GM19395 (cell line): Measurements from ENCODE around the gene ETS2.
A peak's percentile ranks its signal among the peaks of the same experiment; 100 is the strongest.

Experiments used
- ATAC-seq: cut with Tn5 transposase; IDR thresholded peaks from one replicate; pipeline ENCODE4 v1.9.1; 2021; ENCODE audit warnings: mild to moderate bottlenecking, moderate library complexity; ENCODE audit not compliant: unreplicated experiment

ETS2 gene

DNA sequence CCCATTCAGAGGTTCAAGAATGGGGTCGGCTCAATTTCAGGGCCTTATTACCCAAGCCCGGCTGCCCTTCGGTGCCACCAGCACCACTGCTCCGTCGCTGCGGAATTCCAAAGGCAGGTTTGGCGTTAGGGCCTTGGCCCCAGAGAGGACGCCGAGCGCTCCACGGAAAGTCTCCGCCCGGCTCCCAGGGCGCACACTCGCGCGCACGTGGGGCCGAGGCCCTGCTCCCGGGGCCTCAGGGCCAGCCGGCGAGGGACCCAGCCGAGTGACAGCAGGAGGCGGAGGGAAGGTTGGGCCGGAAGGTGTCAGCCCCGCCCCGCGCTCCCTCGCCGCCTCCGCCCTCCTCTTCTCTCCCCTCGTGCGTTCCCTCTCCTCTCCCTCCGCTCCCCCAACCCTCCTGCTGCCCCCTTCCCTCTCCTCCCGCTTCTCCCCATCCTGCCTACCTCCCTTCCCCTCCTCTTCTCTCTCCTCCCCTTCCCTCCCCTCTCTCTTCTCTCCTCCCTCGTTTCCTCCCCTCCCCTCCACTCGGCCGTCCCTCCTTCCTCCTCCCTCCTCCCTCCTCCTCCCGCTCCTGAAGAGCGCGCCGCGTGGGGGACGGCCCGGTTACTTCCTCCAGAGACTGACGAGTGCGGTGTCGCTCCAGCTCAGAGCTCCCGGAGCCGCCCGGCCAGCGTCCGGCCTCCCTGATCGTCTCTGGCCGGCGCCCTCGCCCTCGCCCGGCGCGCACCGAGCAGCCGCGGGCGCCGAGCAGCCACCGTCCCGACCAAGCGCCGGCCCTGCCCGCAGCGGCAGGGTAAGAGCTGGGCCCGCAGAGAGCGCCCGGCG lies at the start of gene ETS2:
Gene ETS2, plus strand, starts transcription at position 602 of the 825 bp plus-strand sequence. CDS start 4,106 bp downstream, outside the sequence.
- ATAC-seq = peak; percentile 61

DNA sequence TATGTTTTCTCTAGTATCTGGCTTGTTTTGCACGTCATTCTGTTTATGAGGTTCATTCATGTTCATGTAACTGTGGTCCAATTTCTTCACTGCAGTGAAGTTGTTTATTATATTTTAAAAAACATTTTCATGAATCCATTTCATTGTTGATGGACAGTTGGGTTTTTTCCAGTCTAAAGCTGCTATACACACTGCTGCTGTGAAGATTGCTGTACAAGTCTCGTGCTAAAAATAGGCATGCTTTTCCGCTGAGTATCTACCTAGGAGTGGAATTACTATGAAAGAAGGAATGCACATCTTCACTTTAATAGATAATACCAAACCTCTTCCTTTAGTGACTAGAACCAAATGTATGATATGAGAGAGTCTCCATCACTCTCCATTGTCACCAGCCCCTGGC lies 49.0 kb upstream of the ETS2 start:
- no peak for ATAC-seq

DNA sequence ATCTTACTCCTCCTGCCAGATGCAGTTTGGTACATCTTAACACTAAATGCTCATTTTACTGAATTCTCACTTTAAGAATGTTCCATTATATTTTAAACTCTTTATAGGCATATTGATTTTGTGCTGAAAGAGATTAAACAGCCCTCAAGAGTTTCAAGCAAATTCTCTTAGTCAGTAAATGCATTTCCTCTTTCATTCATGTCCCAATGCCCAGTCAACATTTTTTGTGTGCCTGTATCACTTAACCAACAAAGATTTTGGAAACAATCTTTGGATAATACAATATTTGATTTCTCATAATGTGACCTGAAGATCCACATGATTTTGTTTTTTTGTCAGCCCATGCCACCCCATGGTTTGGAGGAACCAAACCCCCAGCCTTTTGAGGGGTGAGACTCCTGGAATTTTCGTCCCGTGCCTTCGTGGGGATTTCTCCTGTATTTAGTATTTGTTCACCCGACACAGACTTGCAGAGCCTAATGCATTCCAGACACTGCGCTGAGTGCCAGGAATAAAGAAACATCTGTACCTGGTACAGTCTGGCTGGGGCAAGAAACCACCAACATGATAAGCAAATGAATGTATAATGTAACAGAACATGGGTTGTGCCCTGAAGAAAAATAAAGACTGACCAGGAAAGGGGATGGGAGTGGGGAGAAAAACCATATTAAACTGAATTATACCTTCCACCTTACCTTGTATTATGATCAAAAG lies 47.1 kb upstream of the ETS2 start:
- ATAC-seq = no peak

DNA sequence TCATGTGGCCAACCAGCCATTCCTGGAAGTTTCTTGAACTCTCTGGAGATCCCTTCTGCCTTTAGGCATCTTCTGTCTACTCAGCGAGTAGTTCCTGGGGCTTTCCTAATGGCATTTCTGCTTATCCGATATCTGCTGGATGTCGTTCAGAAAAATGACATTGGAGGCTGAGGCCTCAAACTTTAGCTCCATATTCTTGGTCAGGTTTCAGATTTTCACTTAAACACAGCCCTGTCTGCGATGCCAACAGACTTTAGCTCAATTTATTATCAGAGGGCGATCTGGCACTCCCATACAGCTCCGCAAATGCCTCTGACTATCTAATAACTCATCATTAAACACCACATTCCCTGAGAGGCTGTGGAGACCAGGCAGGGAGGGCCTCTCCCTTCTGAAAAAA lies 46.3 kb upstream of the ETS2 start:
- ATAC-seq = no peak

DNA sequence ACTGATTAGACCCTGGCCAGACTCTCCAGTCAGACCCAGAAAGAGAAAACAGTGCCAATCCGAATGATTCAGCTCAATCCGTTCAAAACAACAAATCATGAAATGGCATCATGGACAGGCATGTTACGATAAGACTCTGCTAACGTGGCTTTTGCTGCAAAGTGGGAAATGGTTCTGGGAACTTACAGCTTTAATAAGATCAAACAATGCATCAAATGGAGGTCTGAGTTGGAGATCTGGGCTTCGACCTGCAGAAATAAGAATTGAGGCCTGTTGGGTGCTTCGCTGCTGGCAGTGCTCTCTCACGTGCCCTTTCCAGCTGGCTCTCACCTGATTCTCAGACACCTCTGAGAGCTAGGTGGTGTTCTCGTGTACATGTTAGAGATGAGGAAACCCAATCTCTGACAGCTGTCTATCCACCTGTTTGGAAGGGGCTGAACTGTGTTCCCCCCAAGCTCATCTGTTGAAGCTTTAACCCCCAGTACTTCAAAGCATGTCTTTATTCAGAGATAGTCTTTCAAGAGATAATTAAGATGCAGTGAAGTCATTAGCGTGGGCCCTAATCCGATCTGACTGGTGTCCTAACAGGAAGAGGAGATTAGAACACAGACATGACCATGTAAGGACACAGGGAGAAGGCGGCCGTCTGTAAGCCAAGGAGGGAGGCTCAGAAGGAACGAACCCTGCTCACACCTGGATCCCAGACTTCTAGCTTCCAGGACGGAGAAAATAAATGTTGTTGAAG lies 45.5 kb upstream of the ETS2 start:
- no peak for ATAC-seq

DNA sequence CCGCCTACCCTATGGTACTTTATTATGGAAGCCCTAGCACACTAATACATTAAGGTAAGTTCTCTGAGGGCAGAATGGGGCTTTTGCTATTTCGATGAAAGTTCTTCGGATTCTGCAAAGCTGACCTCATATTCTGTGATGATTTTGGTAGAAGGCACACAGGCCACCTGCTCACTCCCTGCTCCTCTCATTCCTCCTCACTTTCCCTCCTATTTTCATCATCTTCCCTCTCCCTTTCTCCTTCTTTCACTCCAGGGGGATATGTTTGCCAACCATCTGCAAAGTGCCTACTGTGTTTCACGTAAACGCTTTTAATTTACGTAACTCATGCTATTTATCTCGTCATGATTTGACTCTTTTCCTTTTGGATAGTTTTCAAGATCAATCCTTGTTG lies 45.0 kb upstream of the ETS2 start:
- no peak for ATAC-seq

DNA sequence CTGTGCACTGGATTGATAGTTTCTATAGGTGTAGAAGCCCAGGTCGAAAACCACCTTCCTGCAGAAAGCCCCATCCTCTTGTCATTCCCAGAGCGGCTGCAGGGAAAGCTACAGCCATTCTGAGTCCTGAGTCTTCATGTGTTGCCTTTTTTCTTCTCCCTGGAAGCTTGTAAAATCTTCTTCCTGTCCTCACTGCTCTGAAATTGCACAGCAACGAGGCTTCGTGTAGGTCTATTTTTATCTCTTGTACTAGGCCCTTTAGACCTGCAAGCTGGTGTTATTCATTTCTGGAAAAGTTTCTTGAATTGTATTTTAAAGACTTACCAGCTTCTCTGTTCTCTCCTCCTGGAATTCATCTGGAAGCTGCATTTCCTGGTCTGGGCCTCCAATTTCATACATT lies 44.2 kb upstream of the ETS2 start:
- ATAC-seq = no peak

DNA sequence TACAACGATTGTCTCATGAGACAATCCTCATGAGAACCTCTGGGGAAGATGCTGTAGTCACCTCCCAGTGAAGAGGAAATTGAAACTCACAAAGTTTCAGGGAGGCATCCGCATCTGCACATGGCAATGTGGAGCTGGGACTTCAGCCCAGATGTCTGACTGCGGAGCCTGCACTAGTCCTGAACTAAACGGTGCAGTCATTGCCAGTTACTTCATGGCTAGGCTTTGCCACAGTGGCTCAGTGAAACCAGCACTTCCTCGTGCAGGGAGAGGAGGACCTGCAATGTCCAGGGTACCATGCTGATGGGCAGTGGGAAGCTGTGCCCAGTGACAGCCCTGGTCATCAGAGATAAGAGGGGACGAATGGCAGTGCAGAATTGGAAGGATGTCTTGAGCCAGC lies 40.7 kb upstream of the ETS2 start:
- no peak for ATAC-seq

DNA sequence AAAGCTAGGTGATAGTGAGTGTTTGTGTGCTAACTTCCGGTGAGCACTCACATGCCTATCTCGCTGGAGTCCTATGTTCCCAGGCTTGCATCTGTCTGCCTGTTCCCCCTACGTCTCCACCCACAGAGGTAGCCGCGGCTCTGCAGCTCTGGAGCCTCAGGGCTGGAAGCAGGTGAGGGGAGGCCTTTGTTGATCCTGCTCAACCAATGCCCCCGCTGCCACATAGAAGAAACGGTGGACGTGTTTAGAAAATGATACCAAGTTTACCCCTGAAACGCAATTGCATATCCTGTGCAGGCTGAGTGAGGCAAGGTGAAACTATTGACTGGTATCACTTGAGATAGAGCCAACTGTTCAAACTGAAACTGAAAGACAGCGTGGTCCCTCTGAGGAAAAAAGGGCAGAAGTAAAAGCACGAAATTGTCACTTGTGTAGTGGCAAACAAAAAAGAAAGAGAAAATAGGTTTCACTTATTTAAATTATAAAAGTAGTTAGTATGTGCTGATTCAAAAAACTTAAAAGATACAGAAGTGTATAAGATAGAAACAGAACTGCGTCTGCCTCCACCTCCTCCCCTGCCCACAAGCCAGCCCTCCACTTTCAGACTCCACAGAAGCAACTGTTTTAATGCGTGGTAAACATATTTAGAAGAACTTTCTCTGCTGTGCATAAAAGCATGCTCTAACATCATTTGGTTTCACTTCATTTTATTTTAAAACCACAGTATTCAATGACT lies 38.6 kb upstream of the ETS2 start:
- ATAC-seq = peak; percentile 97

DNA sequence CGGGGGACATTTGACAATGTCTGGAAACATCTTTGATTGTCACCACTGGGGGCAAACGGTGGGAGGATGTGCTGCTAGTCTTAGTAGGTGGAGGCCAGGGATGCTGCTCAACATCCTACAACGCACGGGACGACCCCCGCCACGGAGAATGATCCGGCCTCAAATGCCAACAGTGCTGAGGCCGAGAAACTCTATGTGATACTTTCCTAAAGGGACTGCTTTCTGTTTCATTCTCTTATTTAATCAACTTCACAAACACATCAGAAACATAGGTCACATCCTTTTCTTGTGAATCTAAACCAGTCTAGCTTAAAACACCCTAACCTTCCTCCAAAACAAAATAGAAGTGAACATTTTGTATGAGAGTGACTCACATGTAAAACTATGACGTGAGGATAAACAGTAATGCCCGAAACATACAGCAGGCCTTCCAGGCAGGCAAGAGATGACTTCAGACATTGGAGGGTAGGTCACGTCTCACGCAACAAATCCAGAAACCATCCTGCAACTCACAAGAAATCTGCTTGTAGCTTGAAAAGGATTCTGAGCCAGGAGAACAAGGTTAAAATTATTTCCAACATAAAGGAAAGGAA lies 37.2 kb upstream of the ETS2 start:
- no peak for ATAC-seq

DNA sequence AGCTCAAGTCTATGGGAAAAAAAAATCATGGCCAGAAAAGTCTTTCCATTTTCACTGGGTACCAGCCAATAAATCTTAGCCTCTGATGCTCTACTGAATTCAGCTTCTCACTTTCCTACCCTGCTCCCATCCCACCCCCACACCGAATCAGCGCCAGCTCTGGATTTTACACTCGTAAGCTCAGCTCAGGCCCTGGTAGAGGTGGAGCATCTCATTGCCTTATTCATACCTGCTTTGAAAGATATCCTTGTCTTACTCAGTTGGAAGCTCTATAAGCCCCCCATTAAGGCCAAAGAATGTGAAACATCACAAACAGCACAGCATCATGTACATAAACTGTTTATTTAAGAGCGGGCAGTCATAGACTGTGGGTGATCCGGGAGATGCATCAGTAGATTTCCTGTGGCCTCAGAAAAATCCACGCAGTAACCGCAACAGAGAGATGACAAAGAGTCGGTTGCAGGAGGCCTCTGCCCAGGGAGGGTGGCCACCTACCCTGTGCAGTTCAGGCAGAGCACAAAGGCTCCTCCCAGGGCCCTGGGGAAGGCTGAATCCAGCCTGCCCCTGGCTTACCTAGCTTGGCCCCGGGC lies 36.4 kb upstream of the ETS2 start:
- no peak for ATAC-seq

DNA sequence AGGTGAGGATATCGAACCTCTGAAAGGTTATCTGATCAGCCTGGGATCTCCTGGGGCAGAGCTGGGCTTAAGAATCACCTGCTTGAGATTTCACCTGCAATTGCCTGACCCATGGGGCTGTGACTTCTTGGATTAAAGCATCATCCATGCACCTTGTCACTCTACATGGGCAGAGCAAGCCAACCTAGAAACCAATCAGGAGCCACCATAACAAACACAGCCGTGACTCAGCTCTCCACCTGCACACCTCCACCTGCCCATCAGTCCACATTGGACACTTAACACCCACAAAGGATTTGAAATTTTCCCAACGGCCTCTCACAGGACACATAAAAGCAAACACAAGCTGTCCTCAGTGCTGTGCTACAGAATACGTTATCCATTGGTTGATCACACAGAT lies 35.1 kb upstream of the ETS2 start:
- ATAC-seq = no peak

DNA sequence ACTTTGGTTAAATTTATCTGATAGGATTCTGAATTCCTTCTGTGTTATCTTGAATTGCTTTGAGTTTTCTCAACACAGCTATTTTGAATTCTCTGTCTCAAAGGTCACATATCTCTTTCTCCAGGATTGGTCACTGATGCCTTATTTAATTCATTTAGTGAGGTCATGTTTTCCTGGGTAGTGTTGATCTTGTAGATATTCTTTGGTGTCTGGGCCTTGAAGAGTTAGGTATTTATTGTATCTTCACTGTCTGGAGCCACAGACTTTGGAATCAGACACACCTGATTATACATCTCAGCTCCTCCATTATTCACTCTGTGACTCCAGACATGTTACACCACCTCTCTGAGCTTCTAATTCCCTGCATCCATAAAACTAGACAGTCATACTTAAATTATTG lies 34.2 kb upstream of the ETS2 start:
- no peak for ATAC-seq

DNA sequence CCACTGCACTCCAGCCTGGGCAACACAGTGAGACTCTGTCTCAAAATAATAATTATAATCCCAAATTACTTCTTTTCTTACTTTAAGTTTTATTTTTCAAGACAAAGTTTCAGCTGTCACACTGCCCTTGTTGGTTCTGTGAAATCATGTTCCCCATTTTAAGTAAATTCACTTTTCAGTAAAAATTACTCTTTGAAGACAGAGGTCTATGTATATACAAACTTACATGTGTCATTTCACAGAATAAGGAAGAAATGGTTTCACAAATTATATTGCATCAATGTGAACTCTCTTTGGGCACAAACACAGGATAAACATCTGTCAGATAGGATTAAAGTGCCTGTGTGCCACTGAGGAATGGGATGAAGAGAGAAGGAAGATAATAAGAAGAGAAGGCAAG lies 33.1 kb upstream of the ETS2 start:
- no peak for ATAC-seq

DNA sequence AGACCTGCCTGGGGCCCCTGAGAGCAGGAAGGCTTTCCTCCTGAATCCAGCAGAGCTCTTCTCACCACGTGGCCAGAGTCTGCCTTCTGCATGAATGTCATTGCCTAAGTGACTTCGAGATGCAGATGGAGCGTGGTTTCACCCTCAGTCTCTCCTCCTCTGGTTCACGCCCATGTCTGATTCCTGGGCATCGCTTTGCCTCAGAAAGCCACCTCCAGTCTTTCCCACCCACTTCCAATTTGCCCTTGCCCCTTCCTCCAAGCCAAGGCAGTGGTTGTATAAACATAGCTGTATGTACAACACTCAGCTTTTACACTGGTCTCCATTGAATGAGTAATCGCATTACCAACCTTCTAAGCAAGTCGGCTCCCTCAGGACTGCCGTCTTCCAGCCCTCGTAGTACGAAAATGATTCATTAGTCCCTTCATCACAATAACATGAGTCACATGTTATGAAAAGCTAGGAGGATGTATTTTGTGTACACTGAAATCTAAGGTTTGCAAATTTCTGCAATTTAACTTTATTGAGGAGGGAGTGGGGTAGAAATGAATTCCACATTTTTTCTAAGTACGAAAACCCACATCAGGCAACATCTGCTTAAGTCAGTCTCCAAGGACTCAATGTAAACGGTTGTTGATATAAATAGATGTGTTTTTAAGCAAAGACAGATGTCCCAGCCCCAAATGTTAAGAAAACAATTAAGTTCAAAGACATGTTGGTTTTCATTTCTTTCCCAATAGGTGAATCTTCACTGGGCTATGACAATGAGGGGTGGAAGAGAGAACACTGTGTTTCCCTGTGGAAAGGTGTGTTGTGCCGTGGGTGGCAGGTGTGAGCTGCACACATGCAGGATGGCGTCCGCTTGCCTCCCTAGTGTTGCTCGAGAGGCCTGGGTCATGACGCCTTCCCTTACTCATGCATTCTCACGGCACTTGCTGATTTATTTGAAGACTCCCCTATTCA lies 32.3 kb upstream of the ETS2 start:
- no peak for ATAC-seq

DNA sequence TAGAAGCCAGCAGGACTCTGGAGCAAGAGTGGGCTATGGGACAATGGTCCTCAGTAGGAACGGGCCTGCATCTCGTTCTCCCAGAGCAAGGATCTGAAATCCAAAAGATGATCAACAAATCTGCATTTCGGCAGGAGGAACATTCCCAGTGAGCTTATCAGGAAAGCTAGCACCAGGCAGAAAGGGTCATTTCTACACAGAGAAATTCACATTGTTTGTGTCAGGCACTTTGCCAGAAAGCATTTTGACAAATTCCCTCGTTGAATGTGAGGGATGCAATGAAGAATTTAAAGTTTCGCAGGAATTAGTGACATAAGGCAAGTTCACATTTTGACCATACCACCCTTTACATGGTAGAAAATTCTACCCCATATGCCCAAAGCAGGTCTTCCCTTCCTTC lies 31.6 kb upstream of the ETS2 start:
- no peak for ATAC-seq

DNA sequence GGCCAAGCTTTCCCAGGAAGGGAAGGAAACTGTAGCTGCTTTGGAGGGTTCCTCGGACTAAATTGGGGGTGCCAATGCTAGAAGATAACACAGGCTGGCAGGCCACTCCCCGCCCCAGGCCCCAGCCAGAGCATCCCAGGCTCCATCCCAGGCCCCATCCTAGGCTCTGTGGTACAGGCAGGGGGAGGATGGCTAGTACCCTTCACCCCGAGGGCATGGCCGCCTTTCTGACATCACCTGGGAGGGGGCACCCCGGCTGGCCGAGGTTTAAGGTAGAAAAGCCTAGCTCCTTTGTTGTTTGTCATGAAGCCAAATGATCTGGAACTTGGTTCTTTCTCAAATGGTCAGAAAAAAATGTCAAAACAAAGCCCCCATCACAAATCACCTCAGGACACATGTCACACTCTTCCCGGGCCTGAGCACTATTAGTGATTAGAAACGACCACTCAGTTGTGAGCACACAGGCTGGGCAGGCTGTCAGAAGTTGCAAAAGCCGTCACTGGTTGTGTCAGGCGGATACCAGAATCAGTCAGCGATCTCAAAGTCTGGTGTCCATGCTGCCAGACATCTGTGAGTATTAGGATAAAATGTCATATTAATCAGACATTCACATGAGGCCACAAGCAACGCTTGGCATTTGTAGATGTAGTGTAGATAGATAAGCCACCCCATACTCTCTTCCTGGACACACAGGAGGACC lies 31.0 kb upstream of the ETS2 start:
- ATAC-seq = no peak

DNA sequence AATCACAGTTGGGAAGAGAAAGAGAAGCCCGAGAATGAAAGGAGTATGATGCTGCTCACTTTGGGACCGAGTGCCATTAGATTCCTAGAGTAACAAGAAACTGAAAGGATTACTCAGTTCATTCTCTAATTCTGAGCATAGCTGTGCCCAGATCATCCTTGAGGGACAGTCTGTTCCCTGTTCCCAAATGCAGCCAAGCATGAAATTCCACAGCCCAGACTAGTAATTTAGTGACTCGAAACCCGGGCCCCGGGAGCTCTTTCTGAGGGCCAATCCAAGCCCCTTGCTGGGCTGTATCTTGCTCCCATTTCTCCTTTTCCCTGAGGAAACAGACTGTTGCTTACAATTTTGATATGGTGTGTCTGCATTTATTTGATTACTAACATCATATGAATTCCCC lies 30.0 kb upstream of the ETS2 start:
- ATAC-seq = no peak

DNA sequence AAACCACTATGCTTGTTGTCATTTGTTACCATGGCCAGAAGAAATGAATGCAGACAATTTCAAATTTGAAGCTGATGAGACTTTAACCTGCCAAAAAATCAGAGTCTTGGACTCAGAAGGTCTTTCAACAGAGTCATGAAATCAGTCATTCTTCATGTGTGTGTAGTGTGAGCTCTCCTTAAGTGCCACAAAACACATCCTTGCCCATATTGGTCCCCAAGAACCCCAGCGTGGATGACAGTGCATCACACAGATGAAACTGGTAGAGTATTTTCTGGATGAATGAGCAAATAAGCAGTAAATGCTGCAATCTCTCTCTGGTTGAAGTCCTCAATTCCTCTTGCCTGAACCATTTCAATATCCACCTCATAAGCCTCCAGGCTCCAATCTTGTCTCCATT lies 28.7 kb upstream of the ETS2 start:
- no peak for ATAC-seq
